Heart right ventricle (tissue), 16 donors: Measurements from ENCODE around the gene C6orf89. TPM values are rescaled to one million over a fixed set of nuclear protein-coding genes. Genes with fewer than 3 reads are reported as not detected.
A peak's percentile ranks its signal among the peaks of the same experiment; 100 is the strongest.

Experiments used
- ATAC-seq, 8 donors: fragments of 200-7000 bp; cut with Tn5 transposase; one replicate each; pipeline ENCODE4 v1.9.1; 2020; ENCODE audit warnings: mild to moderate bottlenecking in 8 of 8, moderate library complexity in 8 of 8, moderate number of reproducible peaks in 1 of 8
- DNase-seq, 2 donors: peaks; one replicate each; pipeline ENCODE4 v3.0.0-alpha.2; 2020
- H3K27ac ChIP-seq, 10 donors: fragments of 200-600 bp; sonication (generic) in 2 of 10; one replicate each; pipeline versions ENCODE4 v1.5.0 to v1.8.0; 2020 to 2022; ENCODE audit warnings: mild to moderate bottlenecking in 3 of 10
- H3K27me3 ChIP-seq, 7 donors: fragments of 200-600 bp; one replicate each; pipeline ENCODE4 v1.8.0; 2021 to 2022; ENCODE audit warnings: mild to moderate bottlenecking in 2 of 7
- H3K36me3 ChIP-seq, 9 donors: fragments of 200-600 bp; sonication (generic) in 1 of 9; one replicate each; pipeline versions ENCODE4 v1.5.0 to v1.8.0; 2020 to 2022; ENCODE audit warnings: mild to moderate bottlenecking in 2 of 9
- H3K4me1 ChIP-seq, 9 donors: fragments of 200-600 bp; sonication (generic) in 1 of 9; one replicate each; pipeline versions ENCODE4 v1.5.0 to v1.8.0; 2020 to 2022; ENCODE audit warnings: mild to moderate bottlenecking in 4 of 9
- H3K4me3 ChIP-seq, 10 donors: fragments of 200-600 bp; sonication (generic) in 2 of 10; one replicate each; pipeline versions ENCODE4 v1.5.0 to v1.8.0; 2020 to 2022; ENCODE audit warnings: mild to moderate bottlenecking in 7 of 10, moderate library complexity in 2 of 10
- H3K9me3 ChIP-seq, 11 donors: fragments of 200-600 bp in 10 of 11; sonication (generic) in 2 of 11; one replicate each; pipeline versions ENCODE4 v1.5.0 to v1.8.0; 2013 to 2022; ENCODE audit warnings: mild to moderate bottlenecking in 2 of 11, control low read depth in 1 of 11, moderate library complexity in 1 of 11
- CTCF ChIP-seq, 9 donors: fragments of 200-600 bp; sonication (generic) in 2 of 9; IDR thresholded peaks; one replicate each; pipeline versions ENCODE4 v1.5.0 to v1.8.0; 2021 to 2022; ENCODE audit warnings: antibody characterized with exemption in 9 of 9, mild to moderate bottlenecking in 5 of 9, moderate library complexity in 1 of 9
- WGBS, 2 donors: extraction: QIAGEN DNeasy Blood & Tissue Kit; methylation state at CpG; one replicate each; pipeline ENCODE4 v1.1.7; 2013; ENCODE audit warnings: inconsistent platforms in 1 of 2; 5-methylcytosine and 5-hydroxymethylcytosine counted together
- intact Hi-C, 10 donors: fragments of 100-400 bp; cut with DNase I; formaldehyde crosslinking; loops; one replicate each; pipeline versions ENCODE4 v1.11.1 to v1.14.2; 2022
- polyA plus RNA-seq, 2 donors: library from polyadenylated mRNA; stranded (reverse); fragments of 200-250 nt; gene quantifications; one replicate each; pipeline ENCODE4 v1.2.3, GENCODE V29; 2013
- total RNA-seq, 10 donors: library from RNA; stranded (reverse); fragmentation: NEBNext Ultra II Directional in 3 of 10; extraction: Animal tissue kit (Norgen Biotek cat#: 25700) in 3 of 10; gene quantifications; one replicate each; pipeline versions ENCODE4 v1.2.1 to v1.2.4, GENCODE V29; 2021 to 2023
- donor health status: Arrhythmogenic right ventricular cardiomyopathy.
- donor health status: ischemic (EF 13 %, LVEDD 7.1; RV severe dilation, severe dysfunction).
- donor health status: healthy with polysubstance abuse.
- donor health status: DM: no; HTN: yes; CAD: no.
- donor health status: DM: no; HTN: no; CAD: no.
- donor health status: ischemic (EF 25% LVEDD 6.9; RV normal size, moderate dysfunction).
- donor health status: ischemic (EF 25% LVEDD 5.7; RV mildly dilated, moderate dysfunction).
- donor health status: healthy.
- donor health status: DM: yes; HTN: yes; CAD: no.
- donor health status: Ischemic cardiomyopathy.
- donor health status: ischemic (EF 35%, LVEDD 5.7; RV mildly dilated, moderate dysfunction).
- donor health status: nonischemic (EF 11% LVEDD 7.7; RV severe dilation, severe dysfunction).
- donor health status: DM: yes; HTN: yes; CAD: no.
- donor health status: PGD.
- donor health status: ischemic (EF 29% LVEDD 5.4; RV normal size, mild dysfunction).
- donor health status: nonischemic (EF 23%, LVEDD 6.1; RV moderate dilation, normal function).

The C6orf89 gene
- total and polyA plus RNA-seq, 12 donors, result 22.5 to 104 (median 72.9) TPM

- Histone ChIP-seq H3K27me3 (no peaks in the 10 kb centered on the region), H3K4me1 (peaks cover 4 to 77% (median 57%) of the 10 kb centered on the region in 9 donors), H3K4me3 (peak overlapping the region in 8 of 10 donors; percentile 6 to 43 (median 21)), H3K36me3 (no peaks in the 10 kb centered on the region), H3K9me3 (peaks cover 0 to 6% (median 0%) of the 10 kb centered on the region in 11 donors), H3K27ac (peak overlapping the region; percentile 74 to 89 (median 84))
- no peak for TF ChIP-seq CTCF (IDR thresholded peaks at IDR 0.05)
- WGBS, 2 donors, result 17 to 23% methylated on average over 26 of the region's 26 CpGs
- intact Hi-C loops, result loop anchor here in 1 of 10 donors (2.0 kb wide), 1 partner anchor 80 kb away; no protein-coding TSS in a partner anchor
- DNase-seq (peak; percentile 67), ATAC-seq (peak; percentile 29 to 76 (median 68))
These were observed 36.9 kb upstream of the C6orf89 start for GRCh38 chr6:36848658-36849441.

GRCh38 chr6:36850021-36850420, 35.7 kb upstream of the C6orf89 start:
- Histone ChIP-seq H3K4me1 (peaks cover 5 to 70% (median 65%) of the 10 kb centered on the region in 9 donors), H3K27me3 (no peaks in the 10 kb centered on the region), H3K27ac (peak overlapping the region; percentile 43 to 89 (median 82)), H3K4me3 (no peak overlapping the region), H3K9me3 (peaks cover 0 to 6% (median 0%) of the 10 kb centered on the region in 11 donors), H3K36me3 (peaks cover 0 to 10% (median 1%) of the 10 kb centered on the region in 9 donors)
- intact Hi-C loops, result loop anchor here in 6 of 10 donors (2.0 to 10.0 kb wide), 4 partner anchors 83 to 235 kb away; no protein-coding TSS in a partner anchor
- TF ChIP-seq CTCF (IDR thresholded peaks at IDR 0.05), result no peak
- peak in 2 of 8 donors; percentile 9 to 25 for ATAC-seq
- WGBS, 2 donors, result 76 to 79% methylated on average over 9 of the region's 9 CpGs
- no peak for DNase-seq

GRCh38 chr6:36851149-36851614, 34.6 kb upstream of the C6orf89 start:
- intact Hi-C loops, result loop anchor here in 9 of 10 donors (1.0 to 10.0 kb wide), 5 partner anchors 84 to 236 kb away; no protein-coding TSS in a partner anchor
- TF ChIP-seq CTCF (IDR thresholded peaks at IDR 0.05), result peak; percentile 59 to 88 (median 81)
- no peaks in the 10 kb centered on the region for H3K27me3 ChIP-seq
- ATAC-seq, result peak; percentile 0 to 36 (median 20)
- H3K4me3 ChIP-seq, result no peak overlapping the region
- peaks cover 0 to 20% (median 5%) of the 10 kb centered on the region in 9 donors for H3K36me3 ChIP-seq
- H3K9me3 ChIP-seq, result peaks cover 0 to 6% (median 0%) of the 10 kb centered on the region in 11 donors
- DNase-seq, result peak in 1 of 2 donors; percentile 71
- peak overlapping the region in 9 of 10 donors; percentile 43 to 86 (median 80) for H3K27ac ChIP-seq
- WGBS, 2 donors, result 29 to 30% methylated on average over 3 of the region's 3 CpGs
- H3K4me1 ChIP-seq, result peaks cover 5 to 76% (median 72%) of the 10 kb centered on the region in 9 donors

GRCh38 chr6:36851626-36852025, 34.1 kb upstream of the C6orf89 start:
- intact Hi-C loops, result loop anchor here (1.0 to 10.0 kb wide), 5 partner anchors 84 to 237 kb away; no protein-coding TSS in a partner anchor
- no peaks in the 10 kb centered on the region for H3K27me3 ChIP-seq
- peak overlapping the region in 8 of 10 donors; percentile 34 to 85 (median 78) for H3K27ac ChIP-seq
- 51 to 53% methylated on average over 4 of the region's 4 CpGs for WGBS, 2 donors
- DNase-seq (no peak), ATAC-seq (no peak)
- peaks cover 0 to 23% (median 5%) of the 10 kb centered on the region in 9 donors for H3K36me3 ChIP-seq
- no peak overlapping the region for H3K4me3 ChIP-seq
- H3K9me3 ChIP-seq, result peaks cover 0 to 6% (median 0%) of the 10 kb centered on the region in 11 donors
- no peak for TF ChIP-seq CTCF (IDR thresholded peaks at IDR 0.05)
- peaks cover 5 to 80% (median 75%) of the 10 kb centered on the region in 9 donors for H3K4me1 ChIP-seq
